ENCODE data around the gene SSH2.

Gene SSH2

DNA sequence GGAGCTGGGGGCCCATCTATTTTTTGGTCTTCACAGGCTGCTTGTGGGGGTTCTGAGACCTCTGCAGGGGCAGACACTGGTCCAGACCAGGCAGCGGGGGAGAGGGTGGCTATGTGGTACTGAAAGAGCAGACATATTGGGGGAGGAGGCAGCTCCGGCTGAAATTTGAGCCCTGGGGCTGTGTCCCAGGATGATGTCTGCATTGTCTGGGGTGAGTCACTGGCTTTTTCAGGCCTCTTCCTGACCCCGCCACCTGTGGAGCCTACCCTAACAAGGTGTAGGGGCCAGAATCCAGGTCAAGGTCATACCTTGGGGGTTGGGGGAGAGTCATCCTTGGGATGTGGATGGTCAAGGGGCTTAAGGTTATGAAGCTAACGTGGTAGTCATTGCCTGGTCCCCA, 309.8 kb downstream of the SSH2 start:
- no peak for DNase-seq

DNA sequence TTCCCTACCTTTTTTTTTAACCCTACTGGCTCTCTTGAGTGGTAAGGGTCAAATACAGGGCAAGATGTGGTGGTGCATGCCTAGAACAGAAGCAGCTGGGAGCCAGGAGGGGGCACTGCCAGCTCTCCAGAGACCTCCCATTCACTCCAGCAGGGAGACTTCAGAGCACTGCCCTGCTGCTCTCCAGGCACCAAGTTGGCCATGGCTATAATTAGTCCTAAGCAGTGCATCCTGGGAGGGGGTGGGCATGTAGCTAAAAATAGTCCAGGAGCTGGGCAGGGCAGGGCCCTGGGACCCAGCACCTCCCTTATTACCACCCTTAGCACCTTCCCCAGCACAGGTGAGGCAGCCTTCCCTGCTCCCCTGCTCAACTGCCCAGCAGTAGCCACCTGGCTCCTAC, 310.8 kb downstream of the SSH2 start:
- peak; percentile 45 to 81 for DNase-seq

DNA sequence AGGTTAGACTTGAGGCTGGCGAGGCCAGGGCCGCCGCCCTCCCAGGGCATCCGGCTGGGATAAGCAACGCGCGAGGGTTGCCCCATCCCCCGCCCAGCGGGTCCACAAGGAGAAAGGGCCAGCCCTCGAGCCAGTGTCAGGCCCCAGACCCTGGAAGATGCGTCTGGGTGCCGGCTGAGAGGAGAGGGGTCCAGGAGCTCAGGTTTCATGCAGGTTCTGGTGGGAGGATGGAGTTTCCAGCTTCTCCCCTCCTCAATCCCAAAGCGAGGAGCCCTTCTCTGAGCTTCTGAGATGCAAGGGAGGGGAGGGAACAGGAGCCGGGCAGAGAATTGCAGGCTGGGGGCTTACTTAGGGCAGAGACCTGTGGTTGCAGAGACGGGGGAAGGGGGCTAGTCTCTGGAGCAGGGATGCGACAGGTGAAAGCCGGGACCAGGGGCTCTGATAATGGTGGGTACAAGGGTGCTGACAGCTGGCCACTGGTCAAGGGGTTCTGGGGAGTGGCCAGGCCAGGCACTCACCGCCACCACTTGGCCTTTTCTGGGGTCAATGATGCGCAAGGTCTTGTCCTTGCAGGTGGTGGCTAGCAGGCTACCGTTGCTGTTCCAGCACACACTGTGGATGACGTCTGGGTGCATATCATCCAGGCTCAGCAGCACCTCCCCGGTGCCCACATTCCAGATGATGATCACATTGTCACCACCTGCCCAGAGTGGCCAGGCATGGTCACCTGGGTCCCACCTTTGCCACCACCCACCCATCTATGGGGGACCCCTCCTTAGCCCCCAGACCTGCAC, 311.6 kb downstream of the SSH2 start:
- DNase-seq: no peak

DNA sequence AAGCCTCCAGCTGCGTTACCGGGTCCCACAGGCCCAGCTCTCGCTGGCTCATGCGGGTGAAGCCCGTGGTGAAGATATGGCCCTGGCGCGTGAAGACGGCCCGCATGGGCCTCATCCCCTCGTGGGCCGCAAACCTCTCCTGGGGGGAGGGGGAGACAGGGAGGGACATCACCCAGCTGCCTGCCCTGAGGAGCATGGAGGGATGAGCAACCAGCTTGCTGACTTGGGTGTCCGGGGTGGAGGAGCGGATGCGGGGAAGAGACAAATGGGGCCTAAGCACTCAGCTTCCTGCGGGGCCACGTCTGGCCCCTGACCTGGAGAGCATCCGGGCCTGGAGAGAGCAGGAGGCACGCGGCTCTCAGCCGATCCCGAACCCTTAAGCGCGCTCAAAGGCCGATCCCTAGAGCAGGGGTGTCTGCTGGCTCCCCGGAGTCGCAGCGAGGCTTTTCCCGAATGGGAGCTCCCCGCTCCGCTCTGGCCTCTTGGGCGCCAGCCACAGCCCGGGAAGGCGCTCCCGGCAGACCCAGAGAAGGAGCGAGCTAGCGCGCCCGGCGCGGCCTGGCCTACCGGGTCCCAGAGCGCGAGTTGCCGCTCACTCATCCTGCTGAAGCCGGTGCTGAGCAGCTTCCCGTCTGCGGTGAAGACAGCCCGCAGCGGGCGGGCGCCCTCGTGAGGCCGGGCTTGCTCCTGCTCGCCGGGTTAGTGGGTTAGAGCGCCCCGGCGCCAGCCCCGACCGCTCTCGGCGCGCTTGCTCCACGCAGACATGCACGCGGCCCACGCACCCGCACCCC, 312.4 kb downstream of the SSH2 start:
- peak; percentile 54 to 93 for DNase-seq

DNA sequence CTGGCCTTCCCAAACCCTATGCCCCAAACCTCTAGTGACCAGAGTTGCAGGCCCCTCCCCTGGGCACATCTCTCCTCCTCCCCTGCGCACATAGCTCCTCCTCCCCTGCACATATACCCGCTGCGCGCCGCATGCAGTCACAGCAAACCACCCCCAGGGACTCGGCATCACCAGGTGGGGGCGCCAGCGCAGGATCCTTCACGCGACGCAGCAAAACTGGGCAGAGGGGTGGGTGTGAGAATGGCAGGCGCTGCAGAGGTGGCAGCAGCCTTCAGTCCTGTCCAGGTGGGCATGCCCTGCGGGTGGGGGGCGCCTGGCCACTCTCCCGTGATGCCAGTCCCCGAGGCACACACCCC, 312.9 kb downstream of the SSH2 start:
- peak; percentile 87 to 98 for DNase-seq

DNA sequence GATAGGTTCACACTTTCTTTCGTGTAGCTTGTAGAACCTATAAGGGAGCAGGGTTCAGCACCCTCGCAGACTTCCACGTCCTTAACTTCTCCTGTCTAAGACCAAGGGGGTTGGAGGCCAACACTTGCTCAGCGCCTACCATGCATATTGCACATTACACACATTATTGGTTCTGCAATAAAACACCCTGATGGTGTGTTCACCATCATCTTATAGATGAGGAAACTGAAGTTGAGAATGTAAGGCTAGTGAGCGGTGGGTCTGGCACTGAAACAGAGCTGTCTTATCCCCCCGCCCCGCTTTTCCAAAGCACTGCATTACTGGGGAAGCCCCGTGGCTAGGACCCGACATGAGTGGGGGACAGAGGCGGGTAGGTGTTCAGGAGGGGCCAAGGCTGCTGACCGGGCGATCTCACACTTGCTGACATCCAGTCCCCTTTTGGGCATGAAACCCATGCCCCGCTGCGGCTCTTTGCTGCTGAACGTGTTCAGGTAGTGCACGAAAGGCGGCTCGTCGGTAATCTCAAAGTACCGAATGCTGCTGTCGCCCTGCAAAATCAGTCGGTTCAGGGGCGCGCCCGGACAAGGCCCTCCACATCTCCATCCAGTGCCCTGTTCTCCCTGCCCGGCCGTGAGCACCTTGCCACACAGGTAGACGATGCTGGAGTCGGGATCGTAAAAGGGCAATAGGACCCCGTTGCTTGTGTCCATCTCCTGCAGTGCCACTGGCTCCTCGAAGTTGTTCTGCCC, 313.6 kb downstream of the SSH2 start:
- peak in 1 of 2 experiments; percentile 77 for DNase-seq

DNA sequence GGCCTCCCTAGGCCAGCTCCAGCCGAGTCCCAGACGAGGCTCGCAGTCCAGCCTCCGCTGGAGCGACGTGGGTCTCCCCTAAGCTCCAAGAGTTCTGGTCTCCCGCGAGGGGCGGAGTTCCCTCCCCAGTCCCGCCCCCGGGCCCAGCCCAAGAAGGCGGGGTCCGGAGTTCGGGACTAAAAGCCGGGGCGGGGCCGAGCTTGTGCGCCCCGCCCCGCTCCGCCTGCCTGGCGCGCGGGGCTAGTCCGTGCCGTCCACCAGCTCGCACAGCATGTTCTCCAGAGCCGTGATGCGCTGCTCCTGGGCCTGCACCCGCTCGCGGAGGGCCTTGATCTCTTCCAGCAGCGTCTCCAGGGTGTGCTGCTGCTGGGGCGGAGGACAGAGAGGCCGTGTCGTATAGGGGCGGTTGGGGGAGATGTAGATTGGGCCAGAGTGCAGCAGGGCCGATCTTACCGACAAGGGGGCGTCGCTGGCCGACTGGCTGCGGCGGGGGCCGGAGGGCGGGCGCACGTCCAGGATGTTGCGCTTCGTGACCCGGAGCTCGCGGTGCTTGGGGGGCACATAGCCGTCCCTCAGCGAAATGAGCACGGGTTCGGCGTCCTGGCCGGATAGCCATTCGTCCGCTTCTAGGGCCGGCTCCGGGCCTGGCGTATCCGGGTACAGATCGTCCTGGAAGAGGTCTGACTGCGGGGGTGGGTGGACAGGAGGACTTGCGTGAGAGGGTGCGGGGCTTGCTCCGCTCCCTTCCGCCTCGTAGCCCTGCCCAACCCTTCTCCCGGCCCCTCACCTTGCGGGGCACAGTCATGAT, 314.3 kb downstream of the SSH2 start:
- peak; percentile 78 to 98 for DNase-seq

DNA sequence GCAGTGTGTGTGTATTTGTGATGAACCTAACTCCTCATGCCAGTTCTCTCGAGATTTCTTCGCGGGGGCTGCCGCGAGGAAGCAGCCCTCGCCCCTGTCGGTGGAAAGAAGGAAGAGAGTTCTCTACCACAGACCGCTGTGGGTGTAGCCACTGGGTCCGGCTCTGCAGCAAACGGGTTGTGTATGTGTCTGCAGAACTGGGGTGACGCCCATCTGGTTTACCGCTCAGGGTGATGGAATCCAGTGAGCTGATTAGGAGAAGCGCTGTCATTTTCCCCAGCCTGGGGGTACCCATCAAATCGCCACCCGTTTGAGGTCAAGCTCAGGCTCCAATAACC, 315.0 kb downstream of the SSH2 start:
- DNase-seq: no peak

DNA sequence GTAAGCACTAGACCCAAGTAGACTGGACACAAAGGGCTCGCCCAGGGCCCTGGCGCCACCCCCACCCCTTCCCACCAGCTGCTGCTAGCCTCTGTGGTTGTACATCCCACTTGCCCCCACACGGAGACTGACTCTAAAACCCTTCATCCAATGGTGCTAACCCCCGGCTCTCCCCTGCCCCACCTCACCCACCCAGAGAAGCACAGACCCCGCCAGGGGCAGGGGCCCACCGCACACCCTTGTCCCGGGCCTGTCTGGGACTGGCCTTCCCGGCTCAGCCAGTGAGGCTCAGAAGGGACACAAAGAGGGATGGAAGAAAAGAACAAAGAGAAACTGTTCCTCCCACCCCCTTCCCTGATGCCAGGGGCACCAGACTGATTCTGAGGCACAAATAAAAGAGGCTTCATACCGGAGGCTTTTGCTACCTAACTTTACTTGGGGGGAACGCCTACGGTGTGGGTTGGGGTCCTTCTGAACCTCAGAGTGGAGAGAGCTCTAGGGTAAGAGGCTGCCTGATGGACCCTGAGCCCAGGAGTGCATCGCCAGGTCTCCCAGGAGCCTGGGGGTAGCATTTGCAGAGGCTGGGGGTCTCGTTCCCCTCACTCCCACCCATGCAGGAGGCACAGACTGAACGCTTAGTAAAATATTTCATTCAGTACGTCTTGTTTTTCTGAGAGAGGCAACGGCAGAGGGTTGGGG, 315.5 kb downstream of the SSH2 start:
- no peak for DNase-seq

DNA sequence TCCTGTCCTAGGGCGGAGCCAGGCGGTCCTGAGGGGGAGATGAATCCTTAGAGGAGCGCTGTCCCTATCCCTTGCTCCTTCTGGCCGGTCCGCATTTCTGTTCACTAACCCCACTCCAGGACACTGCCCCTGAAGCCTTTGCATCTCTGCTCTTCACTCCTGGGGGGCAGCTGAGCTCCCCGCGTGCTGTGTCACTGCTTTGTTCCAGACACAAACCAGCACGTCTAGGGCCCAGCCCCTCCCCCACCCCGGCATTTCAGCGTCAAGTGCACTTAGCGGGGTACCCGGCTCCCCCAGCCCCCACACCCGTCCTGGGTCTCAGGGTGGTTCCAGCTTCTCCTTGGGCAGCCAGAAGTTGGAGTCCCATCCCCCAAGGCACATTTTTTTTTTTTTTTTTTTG, 316.2 kb downstream of the SSH2 start:
- DNase-seq: no peak

DNA sequence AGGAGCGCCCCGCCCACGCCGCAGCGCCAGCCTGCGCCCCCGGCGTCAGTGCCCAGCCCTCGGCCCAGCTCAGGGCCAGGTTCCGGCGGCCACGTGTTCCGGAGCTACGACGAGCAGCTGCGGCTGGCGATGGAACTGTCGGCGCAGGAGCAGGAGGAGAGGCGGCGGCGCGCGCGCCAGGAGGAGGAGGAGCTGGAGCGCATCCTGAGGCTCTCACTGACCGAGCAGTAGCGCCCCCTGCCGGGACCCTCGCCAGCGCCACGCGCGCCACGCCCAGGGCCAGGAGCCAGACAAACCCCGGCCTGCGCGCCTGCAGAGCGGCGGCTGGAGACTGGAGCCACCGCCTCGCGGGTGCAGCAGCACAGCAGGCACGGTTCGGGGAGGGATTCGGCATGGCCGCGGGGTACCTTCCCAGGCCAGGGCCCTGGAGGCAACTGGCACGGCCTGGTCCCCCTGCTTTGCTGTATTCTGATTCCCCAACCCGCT, 316.6 kb downstream of the SSH2 start:
- DNase-seq: no peak

DNA sequence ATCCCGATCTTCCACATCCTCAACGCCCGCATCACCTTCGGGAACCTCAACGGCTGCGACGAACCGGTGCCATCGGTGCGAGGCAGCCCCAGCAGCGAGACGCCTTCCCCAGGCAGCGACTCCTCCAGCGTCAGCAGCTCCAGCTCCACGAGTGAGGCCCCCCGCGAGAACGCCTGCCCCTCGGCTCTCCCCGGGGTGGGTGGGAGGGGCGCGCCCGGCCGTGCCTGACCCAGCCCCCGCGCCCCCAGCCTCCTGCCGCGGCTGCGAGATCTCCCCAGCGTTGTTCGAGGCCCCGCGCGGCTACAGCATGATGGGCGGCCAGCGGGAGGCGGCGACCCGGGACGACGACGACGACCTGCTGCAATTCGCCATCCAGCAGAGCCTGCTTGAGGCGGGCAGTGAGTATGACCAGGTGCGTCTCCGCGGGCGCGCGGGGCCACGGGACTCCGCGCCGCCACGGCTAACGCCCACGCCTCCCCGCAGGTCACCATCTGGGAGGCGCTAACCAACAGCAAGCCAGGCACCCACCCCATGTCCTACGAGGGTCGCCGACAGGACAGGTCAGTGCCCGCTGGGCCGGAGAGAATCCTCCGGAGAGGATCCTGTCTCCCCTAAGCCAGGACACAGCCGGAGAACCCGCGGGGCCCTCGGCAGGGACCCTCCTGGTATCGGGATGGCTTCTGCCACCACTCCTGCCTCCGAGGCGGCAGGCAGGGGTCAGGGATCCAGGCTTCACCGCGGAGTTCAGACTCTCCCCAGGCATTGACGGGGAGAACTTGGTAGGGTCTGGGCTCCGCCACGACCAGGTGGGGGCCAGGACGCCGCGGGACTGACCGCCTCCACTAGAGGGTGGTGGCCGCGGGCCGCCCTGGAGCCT, 317.4 kb downstream of the SSH2 start:
- DNase-seq: no peak

DNA sequence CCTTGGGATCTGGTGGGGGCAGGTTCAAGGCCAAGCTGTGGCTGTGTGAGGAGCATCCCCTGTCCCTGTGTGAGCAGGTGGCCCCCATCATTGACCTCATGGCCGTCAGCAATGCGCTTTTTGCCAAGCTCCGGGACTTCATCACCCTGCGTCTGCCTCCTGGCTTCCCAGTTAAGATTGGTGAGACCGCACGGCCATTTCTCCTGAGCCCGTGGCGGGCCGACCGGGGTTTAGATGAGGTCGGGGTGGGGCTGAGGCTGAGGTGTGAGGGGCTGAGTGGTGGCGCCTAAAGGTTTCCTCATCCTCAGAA, 318.0 kb downstream of the SSH2 start:
- DNase-seq: no peak

DNA sequence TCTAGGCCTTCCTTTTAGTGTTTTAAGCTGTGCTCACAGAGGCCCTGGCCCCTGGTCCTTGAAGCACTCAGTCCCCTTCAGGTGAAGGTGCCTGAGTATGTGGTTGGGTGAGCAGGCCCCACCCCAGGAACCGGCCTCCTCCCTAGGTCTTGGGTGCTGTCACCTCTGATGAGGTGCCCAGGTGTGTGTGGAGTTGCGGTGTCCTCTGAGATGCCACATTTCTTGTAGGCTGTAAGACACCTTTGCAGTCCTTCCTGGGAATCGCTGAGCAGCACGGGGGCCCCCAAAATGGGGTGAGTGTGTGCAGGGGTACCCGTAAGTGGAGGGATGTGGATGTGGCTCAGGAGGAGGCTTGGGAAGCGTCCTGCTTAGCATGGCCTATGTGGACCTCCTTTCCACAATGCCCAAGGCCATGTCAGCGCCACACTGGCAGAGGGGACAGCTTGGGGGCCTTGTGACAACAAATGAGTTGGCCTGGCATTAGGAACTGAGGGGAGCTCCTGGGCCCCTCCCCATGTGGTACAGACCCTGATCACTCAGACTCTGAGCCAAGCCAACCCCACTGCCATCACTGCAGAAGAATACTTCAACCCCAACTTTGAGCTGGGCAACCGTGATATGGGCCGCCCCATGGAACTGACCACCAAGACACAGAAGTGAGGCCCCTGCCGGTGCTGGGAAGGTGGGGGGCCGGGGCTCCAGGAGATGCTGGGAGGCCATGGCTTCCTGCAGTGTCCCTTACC, 318.5 kb downstream of the SSH2 start:
- DNase-seq: no peak

DNA sequence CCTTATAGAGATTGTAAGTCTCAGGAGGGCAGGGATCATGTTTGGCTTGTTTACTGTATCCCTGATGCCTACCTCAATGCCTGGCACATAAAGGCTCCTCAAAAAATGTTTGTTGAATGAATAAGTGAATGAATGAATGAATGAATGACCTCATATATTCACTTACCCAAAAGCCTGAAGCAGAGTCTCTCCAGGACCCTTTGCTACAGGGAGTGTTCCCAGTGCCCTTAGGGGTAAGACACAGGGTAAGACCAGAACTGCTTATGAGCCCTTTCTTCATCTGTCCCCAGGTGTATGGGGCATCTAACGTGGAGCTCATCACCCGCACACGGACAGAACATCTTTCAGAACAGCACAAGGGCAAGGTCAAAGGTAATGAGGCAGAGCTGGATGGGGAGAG, 319.6 kb downstream of the SSH2 start:
- no peak for DNase-seq

DNA sequence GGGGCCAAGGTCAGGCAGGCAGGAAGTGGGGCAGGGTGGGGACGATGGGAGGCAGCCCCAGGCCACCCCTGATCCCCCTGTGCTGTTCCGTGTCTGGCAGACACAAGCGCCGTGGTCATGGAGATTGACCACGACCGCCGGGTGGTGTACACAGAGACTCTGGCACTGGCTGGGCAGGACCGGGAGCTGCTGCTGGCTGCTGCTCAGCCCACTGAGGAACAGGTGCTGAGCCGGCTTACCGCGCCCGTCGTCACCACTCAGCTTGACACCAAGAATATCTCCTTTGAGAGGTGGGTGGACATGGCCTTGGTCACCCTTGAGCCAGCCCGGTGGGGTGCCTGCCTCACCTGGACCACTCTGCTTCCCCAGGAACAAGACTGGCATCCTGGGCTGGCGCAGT, 321.0 kb downstream of the SSH2 start:
- no peak for DNase-seq

DNA sequence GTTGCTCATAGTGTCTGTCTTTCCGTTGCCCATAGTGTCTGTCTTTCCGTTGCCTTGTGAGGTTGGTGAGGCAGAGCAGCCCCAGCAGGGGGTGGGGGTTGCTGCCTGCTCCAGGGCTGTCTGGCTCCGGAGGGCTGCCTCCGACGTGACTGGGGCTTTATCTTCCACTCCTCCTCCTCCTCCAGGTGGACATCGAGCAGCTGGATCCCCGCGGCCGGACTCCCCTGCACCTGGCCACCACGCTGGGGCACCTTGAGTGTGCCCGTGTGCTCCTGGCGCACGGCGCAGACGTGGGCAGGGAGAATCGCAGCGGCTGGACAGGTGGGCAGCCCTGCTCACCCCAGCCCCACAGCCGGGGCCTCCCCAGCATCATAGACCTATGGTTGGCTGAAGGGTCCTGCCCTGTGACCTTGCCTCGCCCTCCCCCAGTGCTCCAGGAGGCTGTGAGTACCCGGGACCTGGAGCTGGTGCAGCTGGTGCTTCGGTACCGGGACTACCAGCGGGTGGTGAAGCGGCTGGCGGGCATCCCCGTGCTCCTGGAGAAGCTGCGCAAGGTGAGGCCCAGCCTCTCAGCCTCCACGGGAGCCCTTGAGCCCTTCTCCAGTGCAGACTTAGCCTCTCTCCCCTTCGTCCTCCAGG, 322.4 kb downstream of the SSH2 start:
- no peak for DNase-seq

DNA sequence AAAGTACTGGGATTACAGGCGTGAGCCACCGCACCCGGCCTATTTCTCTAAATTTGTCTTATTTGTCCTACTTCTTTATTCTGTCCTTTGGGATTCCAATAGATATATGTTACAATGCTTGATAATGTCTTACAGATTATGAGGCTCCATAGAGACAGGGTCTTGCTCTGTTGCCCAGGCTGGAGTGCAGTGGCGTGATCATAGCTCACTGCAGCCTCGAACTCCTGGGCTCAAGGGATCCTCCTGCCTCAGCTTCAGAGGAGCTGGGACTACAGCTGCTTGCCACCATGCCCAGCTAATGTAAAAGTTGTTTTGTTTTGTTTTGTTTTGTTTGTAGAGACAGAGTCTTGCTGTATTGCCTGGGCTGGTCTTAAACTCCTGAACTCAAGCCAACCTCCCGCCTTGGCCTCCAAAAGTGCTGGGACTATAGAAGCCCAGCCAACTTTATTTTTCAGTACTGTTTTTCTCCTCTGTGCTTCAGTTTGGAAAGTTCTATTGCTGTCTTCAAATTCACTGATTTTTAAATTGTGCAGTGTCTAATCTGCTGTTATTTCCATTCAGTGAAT, 326.8 kb downstream of the SSH2 start:
- no peak for DNase-seq

DNA sequence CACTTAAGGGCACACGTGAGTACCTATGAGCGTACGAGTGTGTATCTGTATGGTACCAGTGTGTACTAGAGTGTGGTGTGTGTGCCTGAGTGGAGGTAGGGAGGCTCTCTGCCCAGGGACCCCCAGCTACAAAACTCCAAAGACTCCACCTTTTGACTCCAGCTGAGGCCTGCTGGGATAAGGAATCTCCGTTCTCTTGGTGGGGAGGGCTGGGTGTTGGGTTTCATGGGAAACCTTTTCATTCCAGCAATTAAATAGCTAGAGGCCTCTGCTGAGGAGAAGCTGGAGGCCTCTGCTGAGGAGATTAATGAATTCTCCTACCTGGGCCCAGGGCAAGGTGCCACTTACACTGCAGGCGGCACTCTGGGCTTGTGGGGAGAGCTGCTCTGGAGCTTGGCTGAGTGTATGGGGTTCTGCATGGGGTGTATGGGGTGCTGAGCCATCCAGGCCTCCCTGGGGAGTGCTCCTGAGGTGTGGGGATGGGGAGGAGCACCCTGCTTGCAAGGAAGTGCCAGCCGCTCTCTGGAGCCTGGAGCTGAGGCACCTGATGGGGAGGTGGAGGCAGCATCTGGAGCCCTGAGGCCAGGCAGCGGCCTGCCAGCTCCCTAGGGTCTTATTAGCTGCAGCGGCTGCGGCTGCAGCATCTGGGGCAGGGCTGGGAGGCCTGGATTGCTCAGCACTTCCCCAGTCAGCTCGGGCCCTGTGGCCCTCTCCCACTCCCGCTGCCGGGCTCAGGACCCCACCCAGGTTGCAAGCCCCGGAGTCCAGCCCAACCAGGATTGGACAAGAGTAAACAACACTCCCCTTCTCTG, 332.5 kb downstream of the SSH2 start:
- peak; percentile 57 to 73 for DNase-seq

Measured in NCI-H526 (cell line).